NCI-H1105 (cell line): Measurements from ENCODE around the gene FXR1.
"Not testable (repeated sequence)": the region's sequence is repeated elsewhere in the genome, so short reads cannot be mapped to it uniquely, and the experiment has no call there.

ENCODE experiments used
- DNase-seq: peaks from one replicate; lab custom pipeline; 2025; lab: John Stamatoyannopoulos, UW

The FXR1 gene

GRCh38 chr3:180934638-180935037 is 22.2 kb downstream of the FXR1 start:
- no peak for DNase-seq

GRCh38 chr3:180940826-180941225 is 28.4 kb downstream of the FXR1 start:
- no peak for DNase-seq

GRCh38 chr3:180947761-180948390 is 35.4 kb downstream of the FXR1 start:
- DNase-seq = no peak

GRCh38 chr3:180959691-180960090 is 47.2 kb downstream of the FXR1 start:
- DNase-seq = no peak

- DNase-seq = no peak
Observed at GRCh38 chr3:180961087-180961486, 48.6 kb downstream of the FXR1 start.

- DNase-seq = no peak
Observed at GRCh38 chr3:180961552-180961951, 49.1 kb downstream of the FXR1 start.

GRCh38 chr3:180962530-180962929 is 50.1 kb downstream of the FXR1 start:
- no peak for DNase-seq

- DNase-seq = no peak
Observed at GRCh38 chr3:180970931-180971330, 58.5 kb downstream of the FXR1 start.

- DNase-seq = no peak
Observed at GRCh38 chr3:180973543-180973942, 61.1 kb downstream of the FXR1 start.

GRCh38 chr3:180974286-180974685 is 61.8 kb downstream of the FXR1 start:
- no peak for DNase-seq

GRCh38 chr3:180977498-180977897 is 65.0 kb downstream of the FXR1 start:
- DNase-seq = no peak

GRCh38 chr3:180979961-180980360 is 67.5 kb downstream of the FXR1 start:
- DNase-seq = no peak

GRCh38 chr3:180980611-180981010 is 68.1 kb downstream of the FXR1 start:
- no peak for DNase-seq

- DNase-seq = no peak
Observed at GRCh38 chr3:180981912-180982311, 69.4 kb downstream of the FXR1 start.

GRCh38 chr3:180983136-180983535 is 70.7 kb downstream of the FXR1 start:
- DNase-seq = no peak

GRCh38 chr3:180986366-180986765 is 73.9 kb downstream of the FXR1 start:
- not testable (repeated sequence) for DNase-seq

GRCh38 chr3:180987344-180987743 is 74.9 kb downstream of the FXR1 start:
- no peak for DNase-seq

GRCh38 chr3:180989291-180990163 is 77.1 kb downstream of the FXR1 start, which contains the start of gene DNAJC19:
DNAJC19 (minus strand) TSS chr3:180989736; CDS start chr3:180989602, 134 bp downstream.
- DNase-seq = peak; percentile 100

GRCh38 chr3:180990505-180990904 is 78.0 kb downstream of the FXR1 start:
- no peak for DNase-seq

- DNase-seq = no peak
Observed at GRCh38 chr3:180996415-180996932, 84.0 kb downstream of the FXR1 start.

- DNase-seq = not testable (repeated sequence)
Observed at GRCh38 chr3:181002331-181002730, 89.9 kb downstream of the FXR1 start.

- not testable (repeated sequence) for DNase-seq
Observed at GRCh38 chr3:181003469-181003868, 91.0 kb downstream of the FXR1 start.

- DNase-seq = no peak
Observed at GRCh38 chr3:181006541-181006940, 94.1 kb downstream of the FXR1 start.
